SIG-M5 (cell line): Measurements from ENCODE around the gene NT5C.
"Not testable (repeated sequence)": the region's sequence is repeated elsewhere in the genome, so short reads cannot be mapped to it uniquely, and the experiment has no call there.

Experiments
- DNase-seq: peaks from one replicate; lab custom pipeline; 2025; lab: John Stamatoyannopoulos, UW

Gene NT5C

GRCh38 chr17:75131278-75132017, at the start of gene NT5C:
NT5C (minus strand) TSS chr17:75131742; CDS start chr17:75131707, 35 bp downstream.
- no peak for DNase-seq

- no peak for DNase-seq
These were observed 49.6 kb upstream of the NT5C start for GRCh38 chr17:75181110-75181509.

GRCh38 chr17:75178453-75178852, 46.9 kb upstream of the NT5C start:
- no peak for DNase-seq

GRCh38 chr17:75176625-75177024, 45.1 kb upstream of the NT5C start:
- no peak for DNase-seq

- DNase-seq, result no peak
These were observed 43.5 kb upstream of the NT5C start for GRCh38 chr17:75174996-75175395.

GRCh38 chr17:75173526-75173925, 42.0 kb upstream of the NT5C start:
- DNase-seq, result no peak

- DNase-seq, result no peak
These were observed 37.5 kb upstream of the NT5C start for GRCh38 chr17:75168998-75169397.

GRCh38 chr17:75164606-75165005, 33.1 kb upstream of the NT5C start:
- DNase-seq, result not testable (repeated sequence)

- DNase-seq, result no peak
These were observed 31.5 kb upstream of the NT5C start for GRCh38 chr17:75163074-75163473.

GRCh38 chr17:75160211-75160610, 28.7 kb upstream of the NT5C start:
- no peak for DNase-seq

- no peak for DNase-seq
These were observed 27.9 kb upstream of the NT5C start for GRCh38 chr17:75159196-75160031.

GRCh38 chr17:75158480-75158879, 26.9 kb upstream of the NT5C start:
- DNase-seq, result not testable (repeated sequence)

GRCh38 chr17:75155191-75155601, 23.7 kb upstream of the NT5C start:
- DNase-seq, result no peak

- DNase-seq, result peak; percentile 79
These were observed 22.9 kb upstream of the NT5C start, which contains the start of gene JPT1 for GRCh38 chr17:75154195-75155106. JPT1 (minus strand) TSS chr17:75154512; CDS start chr17:75154397, 115 bp downstream.

- no peak for DNase-seq
These were observed 22.2 kb upstream of the NT5C start for GRCh38 chr17:75153780-75154194.

GRCh38 chr17:75152922-75153779, 21.6 kb upstream of the NT5C start:
- no peak for DNase-seq

- DNase-seq, result no peak
These were observed 21.0 kb upstream of the NT5C start for GRCh38 chr17:75152523-75152921.

GRCh38 chr17:75151930-75152329, 20.4 kb upstream of the NT5C start:
- no peak for DNase-seq

GRCh38 chr17:75147878-75148546, 16.5 kb upstream of the NT5C start:
- no peak for DNase-seq

GRCh38 chr17:75146592-75146991, 15.1 kb upstream of the NT5C start:
- DNase-seq, result no peak
